AG04450 (cell line): Measurements from ENCODE around the gene ENTREP3. TPM values are rescaled to one million over a fixed set of nuclear protein-coding genes. Genes with fewer than 3 reads are reported as not detected.

Experiments
- CTCF ChIA-PET: fragments of 300-600, 350-600 bp; formaldehyde crosslinking; extraction: SDS; loops from one replicate; lab custom pipeline; 2022; ENCODE audit warnings: antibody characterized with exemption, inconsistent platforms; lab: Charles Lee
- POLR2A ChIA-PET: fragments of 350-600 bp; formaldehyde crosslinking; extraction: SDS; loops from one replicate; lab custom pipeline; 2021; ENCODE audit warnings: antibody characterized with exemption, inconsistent platforms; lab: Yijun Ruan, JAX
- DNase-seq: peaks from one replicate; pipeline ENCODE4 v3.0.0-alpha.2; 2011; ENCODE audit warnings: low read depth, low spot score
- H3K27ac ChIP-seq: one replicate; pipeline ENCODE4 v1.5.1; 2012; ENCODE audit warnings: low read depth, low read length, control low read depth
- H3K27me3 ChIP-seq: one replicate; pipeline ENCODE4 v1.6.0; 2012; ENCODE audit warnings: low read length; ENCODE audit not compliant: control insufficient read depth, insufficient read depth
- H3K4me3 ChIP-seq: 2 replicates; pipeline ENCODE4 v1.5.1; 2011; ENCODE audit warnings: mild to moderate bottlenecking, low read depth, low read length, control low read depth
- H3K9me3 ChIP-seq: 2 replicates; pipeline ENCODE4 v1.5.1; 2012; ENCODE audit warnings: low read length; ENCODE audit not compliant: control insufficient read depth, insufficient read depth
- polyA plus RNA-seq: library from polyadenylated mRNA; depleted of rRNA; stranded (reverse); fragments of >200 nt; gene quantifications from 2 replicates; pipeline ENCODE4 v1.2.3, GENCODE V29; 2011
- TF ChIP-seq, protein P1 (sequence below): IDR thresholded peaks from 2 replicates; pipeline ENCODE4 v1.5.1; 2011; ENCODE audit warnings: low read depth, low read length, control low read depth, inconsistent platforms

The ENTREP3 gene
- polyA plus RNA-seq, 1 experiment: 10.2 TPM

DNA sequence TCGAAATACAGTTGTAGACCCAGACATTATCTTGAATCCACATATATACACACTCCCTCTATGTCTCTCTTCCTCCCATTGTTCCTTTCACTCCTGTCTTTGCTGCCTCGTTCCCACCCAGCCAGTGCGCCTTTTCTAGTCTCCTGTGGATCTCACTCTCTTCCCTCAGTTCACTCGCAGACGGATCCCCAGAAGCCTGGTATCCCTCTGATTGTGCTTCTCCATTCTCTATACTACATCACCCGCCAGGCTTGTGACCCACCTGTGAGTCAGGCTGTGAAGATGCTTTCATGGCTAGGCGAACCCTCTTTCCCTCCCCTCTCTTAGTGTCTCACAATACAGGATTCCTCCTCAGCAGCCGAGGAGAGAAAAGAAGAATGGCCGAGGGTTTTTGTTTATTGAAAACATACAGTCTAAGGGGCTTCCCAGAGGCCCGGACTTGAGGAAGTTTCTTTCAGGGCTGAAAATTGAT is 23.4 kb upstream of the ENTREP3 start:
- DNase-seq: no peak
- Histone ChIP-seq H3K27ac (no peak overlapping the region), H3K9me3 (no peaks in the 10 kb centered on the region), H3K27me3 (no peaks in the 10 kb centered on the region), H3K4me3 (no peak overlapping the region; the same call in 1 of the 2 replicates)
- TF ChIP-seq, protein P1, sequence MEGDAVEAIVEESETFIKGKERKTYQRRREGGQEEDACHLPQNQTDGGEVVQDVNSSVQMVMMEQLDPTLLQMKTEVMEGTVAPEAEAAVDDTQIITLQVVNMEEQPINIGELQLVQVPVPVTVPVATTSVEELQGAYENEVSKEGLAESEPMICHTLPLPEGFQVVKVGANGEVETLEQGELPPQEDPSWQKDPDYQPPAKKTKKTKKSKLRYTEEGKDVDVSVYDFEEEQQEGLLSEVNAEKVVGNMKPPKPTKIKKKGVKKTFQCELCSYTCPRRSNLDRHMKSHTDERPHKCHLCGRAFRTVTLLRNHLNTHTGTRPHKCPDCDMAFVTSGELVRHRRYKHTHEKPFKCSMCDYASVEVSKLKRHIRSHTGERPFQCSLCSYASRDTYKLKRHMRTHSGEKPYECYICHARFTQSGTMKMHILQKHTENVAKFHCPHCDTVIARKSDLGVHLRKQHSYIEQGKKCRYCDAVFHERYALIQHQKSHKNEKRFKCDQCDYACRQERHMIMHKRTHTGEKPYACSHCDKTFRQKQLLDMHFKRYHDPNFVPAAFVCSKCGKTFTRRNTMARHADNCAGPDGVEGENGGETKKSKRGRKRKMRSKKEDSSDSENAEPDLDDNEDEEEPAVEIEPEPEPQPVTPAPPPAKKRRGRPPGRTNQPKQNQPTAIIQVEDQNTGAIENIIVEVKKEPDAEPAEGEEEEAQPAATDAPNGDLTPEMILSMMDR: no peak
- CTCF ChIA-PET: interaction anchor here (0.6 to 2.1 kb wide), 3 partner anchors 28 to 82 kb away, joined by 3 to 7 read pairs (median 7); no protein-coding TSS in a partner anchor
- POLR2A ChIA-PET: no interaction called here

- no peak overlapping the region for H3K27ac ChIP-seq
- no peaks in the 10 kb centered on the region for H3K9me3 ChIP-seq
- DNase-seq: no peak
- no peaks in the 10 kb centered on the region for H3K27me3 ChIP-seq
- ChIA-PET POLR2A (no interaction called here), CTCF (interaction anchor here (0.6 to 2.1 kb wide), 3 partner anchors 27 to 83 kb away, joined by 3 to 7 read pairs (median 7); no protein-coding TSS in a partner anchor)
- peak overlapping the region; percentile 74 for H3K4me3 ChIP-seq
- TF ChIP-seq, protein P1: peak; percentile 28
Measured at GRCh38 chr1:155277902-155278688, 22.8 kb upstream of the ENTREP3 start.

GRCh38 chr1:155277070-155277901 is 22.0 kb upstream of the ENTREP3 start, which contains the start of gene HCN3:
Gene HCN3 (plus strand): TSS chr1:155277463. CDS start chr1:155277591, 128 bp downstream.
- TF ChIP-seq, protein P1: peak; percentile 47
- Histone ChIP-seq H3K27ac (no peak within 1 kb of the TSS), H3K9me3 (no peaks in the 10 kb centered on the region), H3K4me3 (peak within 1 kb of the TSS; percentile 74), H3K27me3 (no peaks in the 10 kb centered on the region)
- peak; percentile 85 for DNase-seq
- CTCF ChIA-PET: interaction anchor here (0.6 to 2.5 kb wide), 13 partner anchors 9 to 420 kb away, joined by 3 to 15 read pairs (median 3); partner anchors contain the start of genes ENTREP3 and RUSC1
- POLR2A ChIA-PET: interaction anchor here (0.5 to 1.2 kb wide), 4 partner anchors 22 to 83 kb away, joined by 3 to 4 read pairs (median 3); partner anchors contain the start of gene ENTREP3

DNA sequence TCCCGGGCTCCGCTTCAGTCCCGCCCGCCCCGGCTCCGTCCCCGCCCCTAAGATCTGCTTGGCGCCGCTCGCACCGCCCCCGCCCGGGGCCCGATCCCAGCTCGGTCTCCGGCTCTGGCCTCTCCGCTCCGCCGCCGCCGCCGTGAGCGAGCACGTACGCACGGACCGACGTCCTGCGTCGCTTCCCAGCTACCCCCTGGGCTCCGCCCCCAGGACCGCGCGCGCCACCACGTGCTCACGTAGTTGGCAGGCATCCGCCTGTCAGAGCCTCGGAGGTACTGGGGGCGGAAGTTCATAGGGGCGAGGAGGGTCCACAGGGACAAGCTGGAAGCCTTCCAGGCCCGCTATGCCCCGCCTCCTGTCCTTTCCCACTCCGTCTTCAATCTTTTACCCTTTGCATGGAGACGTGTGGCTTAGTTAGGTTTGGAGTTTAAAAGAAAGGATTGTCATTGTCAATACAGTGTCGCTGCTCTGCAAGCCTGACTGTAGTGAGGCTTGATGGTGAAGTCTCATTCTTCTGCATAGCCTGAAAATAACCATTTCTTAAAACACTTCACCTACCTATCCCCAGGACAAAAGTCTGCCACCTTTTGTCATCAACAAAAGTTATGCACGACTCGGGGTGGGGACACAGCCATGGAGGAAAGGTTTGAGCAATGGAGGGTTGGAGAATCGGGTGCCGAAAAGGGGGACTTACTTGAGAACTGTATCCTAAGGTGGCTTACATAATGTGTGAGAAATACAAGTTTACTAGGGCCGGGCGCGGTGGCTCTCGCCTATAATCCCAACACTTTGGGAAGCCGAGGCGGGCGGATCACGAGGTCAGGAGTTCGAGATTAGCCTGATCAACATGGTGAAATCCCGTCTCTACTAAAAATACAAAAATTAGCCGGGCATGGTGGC is 18.3 kb upstream of the ENTREP3 start, which contains the start of gene CLK2:
TSS of gene CLK2 (minus strand) at position 162 of the 903 bp plus-strand sequence. CDS start 2,527 bp downstream, outside the sequence.
- DNase-seq: peak; percentile 78
- Histone ChIP-seq H3K4me3 (peak within 1 kb of the TSS; percentile 89), H3K9me3 (no peaks in the 10 kb centered on the region), H3K27me3 (no peaks in the 10 kb centered on the region), H3K27ac (peak within 1 kb of the TSS; percentile 83)
- ChIA-PET POLR2A (interaction anchor here (0.5 to 1.8 kb wide), 15 partner anchors 10 to 470 kb away, joined by 3 to 13 read pairs (median 4); partner anchors contain the start of gene SCAMP3), CTCF (interaction anchor here (1.0 to 5.0 kb wide), 2 partner anchors 23 to 66 kb away, joined by 3 to 56 read pairs; no protein-coding TSS in a partner anchor)
- TF ChIP-seq, protein P1: no peak
